ENCODE measurements around the gene LGALS3.

LGALS3 gene

GRCh38 chr14:55126034-55126433, 3.0 kb upstream of the LGALS3 start:
- no peak for TF ChIP-seq ZFX (IDR thresholded peaks at IDR 0.05)
- no peak for TF ChIP-seq CTCF (conservative IDR thresholded peaks at IDR 0.05)
- H3K27ac ChIP-seq, result peak overlapping the region; percentile 54

GRCh38 chr14:55126932-55127459, 2.1 kb upstream of the LGALS3 start:
- H3K27ac ChIP-seq, result peak overlapping the region; percentile 54
- TF ChIP-seq ZFX (IDR thresholded peaks at IDR 0.05), result no peak
- TF ChIP-seq CTCF (conservative IDR thresholded peaks at IDR 0.05), result no peak

- TF ChIP-seq ZFX (IDR thresholded peaks at IDR 0.05) (no peak), CTCF (conservative IDR thresholded peaks at IDR 0.05) (no peak)
- peak overlapping the region; percentile 44; the same call in 1 of the 2 replicates for H3K27ac ChIP-seq
Observed at GRCh38 chr14:55127460-55127951, 1.5 kb upstream of the LGALS3 start.

- TF ChIP-seq ZFX (IDR thresholded peaks at IDR 0.05) (no peak), CTCF (conservative IDR thresholded peaks at IDR 0.05) (no peak)
- H3K27ac ChIP-seq, result peak overlapping the region; percentile 68
Observed at GRCh38 chr14:55128386-55129085, 516 bp upstream of the LGALS3 start.

- TF ChIP-seq CTCF (conservative IDR thresholded peaks at IDR 0.05) (no peak), ZFX (IDR thresholded peaks at IDR 0.05) (no peak)
- peak overlapping the region; percentile 68 for H3K27ac ChIP-seq
Observed at GRCh38 chr14:55129428-55130195, 560 bp downstream of the LGALS3 start.

- TF ChIP-seq ZFX (IDR thresholded peaks at IDR 0.05) (no peak), CTCF (conservative IDR thresholded peaks at IDR 0.05) (no peak)
- H3K27ac ChIP-seq, result peak overlapping the region; percentile 68
Observed at GRCh38 chr14:55130196-55130550, 1.1 kb downstream of the LGALS3 start.
